Lower lobe of right lung (tissue), 2 donors: ENCODE measurements around the gene CSMD2. TPM values are rescaled to one million over a fixed set of nuclear protein-coding genes. Genes with fewer than 3 reads are reported as not detected.

Experiments used
- ATAC-seq, 2 donors: fragments of 200-7000 bp; cut with Tn5 transposase; one replicate each; pipeline ENCODE4 v1.9.1; 2020 to 2022; ENCODE audit warnings: mild to moderate bottlenecking in 2 of 2, moderate library complexity in 2 of 2
- DNase-seq: peaks from one replicate; pipeline ENCODE4 v3.0.0-alpha.2; 2020
- H3K27ac ChIP-seq: fragments of 200-600 bp; one replicate; pipeline ENCODE4 v1.8.0; 2022
- H3K27me3 ChIP-seq: fragments of 200-600 bp; one replicate; pipeline ENCODE4 v1.8.0; 2022; ENCODE audit warnings: low read depth
- H3K36me3 ChIP-seq: fragments of 200-600 bp; one replicate; pipeline ENCODE4 v1.8.0; 2022; ENCODE audit warnings: mild to moderate bottlenecking
- H3K4me1 ChIP-seq: fragments of 200-600 bp; one replicate; pipeline ENCODE4 v1.8.0; 2022
- H3K4me3 ChIP-seq: fragments of 200-600 bp; one replicate; pipeline ENCODE4 v1.8.0; 2022; ENCODE audit warnings: mild to moderate bottlenecking
- H3K9me3 ChIP-seq: fragments of 200-600 bp; one replicate; pipeline ENCODE4 v1.8.0; 2022
- intact Hi-C: fragments of 100-400 bp; cut with DNase I; formaldehyde crosslinking; loops from one replicate; pipeline ENCODE4 v1.11.0; 2022
- total RNA-seq: library from RNA; stranded (reverse); fragmentation: NEBNext Ultra II Directional; extraction: Animal tissue kit (Norgen Biotek cat#: 25700); gene quantifications from one replicate; pipeline ENCODE4 v1.2.1, GENCODE V29; 2021
- TF ChIP-seq, protein P1 (sequence below): fragments of 200-600 bp; IDR thresholded peaks from one replicate; pipeline ENCODE4 v1.8.0; 2022; ENCODE audit warnings: antibody characterized with exemption, mild to moderate bottlenecking
- donor health status: DM: no; HTN: yes; CAD: no; lungs with severe emphysema.

CSMD2 gene
- total RNA-seq, 1 donor from 2014 or later: 1.1 TPM

DNA sequence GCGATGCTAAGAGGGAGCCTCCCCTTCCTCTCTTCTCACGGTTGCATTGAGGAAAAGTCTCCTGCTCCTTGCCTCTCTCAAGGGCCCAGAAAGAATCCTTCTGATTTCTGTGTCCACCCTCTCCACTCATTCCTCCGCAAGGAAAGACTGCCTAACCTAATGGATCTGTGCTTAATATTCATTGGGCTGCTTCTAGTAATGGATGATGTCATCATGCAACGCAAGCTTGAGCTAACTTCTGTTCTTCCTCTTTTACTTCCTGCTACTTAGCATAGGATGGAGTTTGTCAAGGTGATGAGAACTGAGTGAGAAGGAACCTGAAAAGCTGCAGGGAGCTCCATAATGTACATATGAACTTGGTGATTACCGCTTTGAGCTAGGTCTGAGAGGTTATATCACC is 336.4 kb downstream of the CSMD2 start:
- Histone ChIP-seq H3K9me3 (no peaks in the 10 kb centered on the region), H3K27me3 (no peaks in the 10 kb centered on the region), H3K27ac (no peak overlapping the region), H3K4me3 (no peak overlapping the region), H3K4me1 (no peaks in the 10 kb centered on the region), H3K36me3 (no peaks in the 10 kb centered on the region)
- DNase-seq: no peak
- TF ChIP-seq, protein P1, sequence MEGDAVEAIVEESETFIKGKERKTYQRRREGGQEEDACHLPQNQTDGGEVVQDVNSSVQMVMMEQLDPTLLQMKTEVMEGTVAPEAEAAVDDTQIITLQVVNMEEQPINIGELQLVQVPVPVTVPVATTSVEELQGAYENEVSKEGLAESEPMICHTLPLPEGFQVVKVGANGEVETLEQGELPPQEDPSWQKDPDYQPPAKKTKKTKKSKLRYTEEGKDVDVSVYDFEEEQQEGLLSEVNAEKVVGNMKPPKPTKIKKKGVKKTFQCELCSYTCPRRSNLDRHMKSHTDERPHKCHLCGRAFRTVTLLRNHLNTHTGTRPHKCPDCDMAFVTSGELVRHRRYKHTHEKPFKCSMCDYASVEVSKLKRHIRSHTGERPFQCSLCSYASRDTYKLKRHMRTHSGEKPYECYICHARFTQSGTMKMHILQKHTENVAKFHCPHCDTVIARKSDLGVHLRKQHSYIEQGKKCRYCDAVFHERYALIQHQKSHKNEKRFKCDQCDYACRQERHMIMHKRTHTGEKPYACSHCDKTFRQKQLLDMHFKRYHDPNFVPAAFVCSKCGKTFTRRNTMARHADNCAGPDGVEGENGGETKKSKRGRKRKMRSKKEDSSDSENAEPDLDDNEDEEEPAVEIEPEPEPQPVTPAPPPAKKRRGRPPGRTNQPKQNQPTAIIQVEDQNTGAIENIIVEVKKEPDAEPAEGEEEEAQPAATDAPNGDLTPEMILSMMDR: no peak
- intact Hi-C loops: no loop called here
- ATAC-seq: no peak

DNA sequence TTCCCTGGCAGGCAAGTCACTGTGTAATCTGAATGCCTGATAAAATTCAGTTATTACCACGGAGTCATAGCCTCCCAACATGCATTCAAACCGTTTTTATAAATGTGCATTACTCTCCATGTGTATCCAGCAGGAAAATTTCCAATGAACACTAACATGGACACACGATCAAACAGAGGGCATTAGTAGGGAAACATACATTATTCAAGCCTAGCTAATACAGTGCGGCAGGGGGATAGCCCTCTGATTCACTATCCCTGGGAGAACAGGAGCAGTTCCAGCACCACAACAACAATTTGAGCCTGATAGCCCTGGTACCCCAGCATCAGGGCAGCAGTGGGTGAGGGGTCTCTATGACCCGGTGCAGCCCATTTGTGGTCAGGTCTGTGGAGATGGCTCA is 337.0 kb downstream of the CSMD2 start:
- intact Hi-C loops: no loop called here
- Histone ChIP-seq H3K4me3 (no peak overlapping the region), H3K27me3 (no peaks in the 10 kb centered on the region), H3K4me1 (no peaks in the 10 kb centered on the region), H3K27ac (no peak overlapping the region), H3K36me3 (no peaks in the 10 kb centered on the region), H3K9me3 (no peaks in the 10 kb centered on the region)
- ATAC-seq (no peak), DNase-seq (no peak)
- TF ChIP-seq, protein P1: no peak

DNA sequence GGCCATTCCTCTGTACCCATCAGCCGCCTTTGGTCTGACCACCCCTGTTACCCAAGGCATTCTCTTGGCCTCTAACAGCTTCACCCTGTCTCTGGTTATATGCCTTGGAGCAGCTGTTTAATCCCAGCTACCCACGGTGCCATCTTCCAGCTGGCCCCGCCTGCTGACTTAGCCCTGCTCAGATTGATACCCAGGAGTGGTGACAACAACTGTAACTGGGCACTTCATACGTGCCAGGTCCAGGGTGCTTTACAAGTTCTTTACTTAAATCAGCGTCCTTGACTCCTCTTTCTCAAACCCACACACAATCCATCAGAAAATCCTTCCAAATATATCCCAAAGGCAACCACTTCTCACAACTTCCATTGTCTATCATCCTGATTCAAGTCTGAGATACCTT is 338.3 kb downstream of the CSMD2 start:
- no peaks in the 10 kb centered on the region for H3K27me3 ChIP-seq
- no peak for DNase-seq
- ATAC-seq: no peak
- no peaks in the 10 kb centered on the region for H3K9me3 ChIP-seq
- no peaks in the 10 kb centered on the region for H3K4me1 ChIP-seq
- intact Hi-C loops: no loop called here
- no peaks in the 10 kb centered on the region for H3K36me3 ChIP-seq
- H3K4me3 ChIP-seq: no peak overlapping the region
- H3K27ac ChIP-seq: no peak overlapping the region
- TF ChIP-seq, protein P1: no peak

DNA sequence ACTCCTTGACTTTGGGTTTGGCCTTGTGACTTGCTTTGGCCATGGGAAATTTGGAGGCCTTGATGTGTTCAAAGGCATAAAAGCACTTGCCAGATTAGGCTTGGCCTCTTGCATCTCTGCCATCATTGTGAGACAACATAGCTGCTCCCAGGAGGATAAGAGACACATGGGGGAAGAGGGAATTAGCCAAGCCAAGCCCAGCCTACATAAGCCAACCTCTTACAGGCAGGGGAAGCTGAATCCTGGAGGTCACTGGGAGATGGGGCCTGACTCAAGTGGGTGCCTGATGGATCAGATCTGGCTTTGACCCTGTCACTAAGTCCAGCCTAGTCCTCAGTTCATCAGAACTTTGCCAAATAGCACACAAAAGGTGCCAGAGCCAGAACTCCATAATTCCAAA is 338.7 kb downstream of the CSMD2 start:
- Histone ChIP-seq H3K27me3 (no peaks in the 10 kb centered on the region), H3K4me1 (no peaks in the 10 kb centered on the region), H3K27ac (no peak overlapping the region), H3K36me3 (no peaks in the 10 kb centered on the region), H3K4me3 (no peak overlapping the region), H3K9me3 (no peaks in the 10 kb centered on the region)
- intact Hi-C loops: no loop called here
- TF ChIP-seq, protein P1: no peak
- DNase-seq: no peak
- ATAC-seq: no peak

DNA sequence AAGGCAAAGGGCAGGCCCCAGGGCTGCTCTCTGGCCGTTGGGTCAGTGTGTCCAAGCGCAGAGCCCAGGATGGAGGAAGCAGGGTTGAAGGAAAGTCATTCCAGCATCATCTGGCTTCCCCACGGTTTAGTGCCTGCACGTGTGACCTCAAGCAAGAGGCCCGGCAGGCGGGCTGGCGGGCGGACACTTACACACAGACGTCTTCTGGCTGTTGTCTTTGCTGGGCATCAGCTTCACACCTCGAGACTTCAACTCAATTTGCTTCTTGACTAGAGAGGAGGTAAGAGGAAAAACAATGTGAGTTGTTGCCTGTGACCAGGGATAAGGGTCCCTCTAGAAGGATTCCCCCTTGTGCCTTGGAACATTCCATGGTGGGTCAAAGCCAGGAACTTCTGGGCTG is 339.5 kb downstream of the CSMD2 start:
- Histone ChIP-seq H3K4me1 (no peaks in the 10 kb centered on the region), H3K27me3 (no peaks in the 10 kb centered on the region), H3K36me3 (no peaks in the 10 kb centered on the region), H3K27ac (no peak overlapping the region), H3K4me3 (no peak overlapping the region), H3K9me3 (no peaks in the 10 kb centered on the region)
- DNase-seq: no peak
- intact Hi-C loops: no loop called here
- no peak for ATAC-seq
- TF ChIP-seq, protein P1: no peak

DNA sequence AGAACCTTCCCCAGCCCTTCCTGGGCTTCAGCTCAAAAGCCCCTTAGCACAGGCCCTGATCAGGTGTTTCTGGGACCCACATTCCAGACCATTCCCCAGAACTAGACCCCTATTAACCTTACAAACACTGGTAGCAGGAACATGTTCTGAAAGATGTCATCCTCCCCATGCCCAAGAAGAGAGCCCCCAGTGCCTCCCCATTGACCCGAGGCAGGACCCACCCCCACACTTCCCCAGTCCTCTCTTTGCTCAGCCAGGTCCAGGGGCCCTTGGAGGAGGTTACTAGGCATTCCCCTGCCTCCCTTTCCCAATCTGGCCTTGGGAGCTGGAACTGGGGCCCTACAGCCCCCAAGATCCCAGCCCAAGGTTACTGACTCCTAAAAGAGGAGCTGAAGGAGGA is 340.1 kb downstream of the CSMD2 start:
- H3K27ac ChIP-seq: no peak overlapping the region
- no peaks in the 10 kb centered on the region for H3K27me3 ChIP-seq
- no peak for DNase-seq
- no peak overlapping the region for H3K4me3 ChIP-seq
- no peaks in the 10 kb centered on the region for H3K9me3 ChIP-seq
- ATAC-seq: no peak
- H3K4me1 ChIP-seq: no peaks in the 10 kb centered on the region
- TF ChIP-seq, protein P1: no peak
- intact Hi-C loops: no loop called here
- H3K36me3 ChIP-seq: no peaks in the 10 kb centered on the region
